ENCODE results near the gene CWC27. TPM values are rescaled to one million over a fixed set of nuclear protein-coding genes. Genes with fewer than 3 reads are reported as not detected.
"Not testable (repeated sequence)": the region's sequence is repeated elsewhere in the genome, so short reads cannot be mapped to it uniquely, and the experiment has no call there.

CWC27 gene
- total RNA-seq, 1 donor from 2014 or later = 56.6 TPM

GRCh38 chr5:64899838-64900237 is 131.1 kb downstream of the CWC27 start:
- TF ChIP-seq CTCF (IDR thresholded peaks at IDR 0.05) (no peak), EZH2phosphoT487 (IDR thresholded peaks at IDR 0.05) (no peak), EZH2 (IDR thresholded peaks at IDR 0.05) (no peak)
- no peak for DNase-seq (ENCODE audit: low spot score)
- no peak overlapping the region for H3K9ac ChIP-seq
- no peaks in the 10 kb centered on the region for H3K36me3 ChIP-seq
- H3K4me3 Mint-ChIP-seq = no peak overlapping the region
- H3K9me3 Mint-ChIP-seq = no peaks in the 10 kb centered on the region
- no peaks in the 10 kb centered on the region for H3K4me1 Mint-ChIP-seq
- no peaks in the 10 kb centered on the region for H3K79me2 ChIP-seq (ENCODE audit: low read depth)
- no peaks in the 10 kb centered on the region for H3K4me1 ChIP-seq
- no peaks in the 10 kb centered on the region for H4K20me1 ChIP-seq (ENCODE audit: low read depth)
- H3K27ac ChIP-seq = no peak overlapping the region
- H3K27ac Mint-ChIP-seq = no peak overlapping the region
- H3K27me3 ChIP-seq = no peaks in the 10 kb centered on the region
- H3K9me3 ChIP-seq (ENCODE audit: low read depth) = no peaks in the 10 kb centered on the region
- H2AFZ ChIP-seq (replicated peaks) = no peak overlapping the region
- no peak overlapping the region for H3K4me2 ChIP-seq
- no peak overlapping the region for H3K4me3 ChIP-seq
- peaks cover 2% of the 10 kb centered on the region for H3K36me3 Mint-ChIP-seq
- no peaks in the 10 kb centered on the region for H3F3A ChIP-seq (ENCODE audit: low read depth)
- no peaks in the 10 kb centered on the region for H3K27me3 Mint-ChIP-seq (ENCODE audit: insufficient read depth, low read depth)

- no peak for DNase-seq (ENCODE audit: low spot score)
- TF ChIP-seq EZH2 (IDR thresholded peaks at IDR 0.05) (no peak), CTCF (IDR thresholded peaks at IDR 0.05) (no peak), EZH2phosphoT487 (IDR thresholded peaks at IDR 0.05) (no peak)
- Histone ChIP-seq H3K9ac (no peak overlapping the region), H3K4me1 (no peaks in the 10 kb centered on the region), H3K27ac (no peak overlapping the region), H3K27me3 (no peaks in the 10 kb centered on the region), H3F3A (ENCODE audit: low read depth) (no peaks in the 10 kb centered on the region), H3K4me2 (no peak overlapping the region), H4K20me1 (ENCODE audit: low read depth) (no peaks in the 10 kb centered on the region), H3K79me2 (ENCODE audit: low read depth) (no peaks in the 10 kb centered on the region), H3K36me3 (no peaks in the 10 kb centered on the region), H3K4me3 (no peak overlapping the region), H3K9me3 (ENCODE audit: low read depth) (no peaks in the 10 kb centered on the region), H2AFZ (replicated peaks) (no peak overlapping the region)
- Mint-ChIP-seq H3K9me3 (peaks cover under 1% of the 10 kb centered on the region), H3K4me3 (no peak overlapping the region), H3K4me1 (no peaks in the 10 kb centered on the region), H3K27me3 (ENCODE audit: insufficient read depth, low read depth) (no peaks in the 10 kb centered on the region), H3K36me3 (peaks cover 2% of the 10 kb centered on the region), H3K27ac (no peak overlapping the region)
Observed at GRCh38 chr5:64900618-64901017, 131.9 kb downstream of the CWC27 start.

- not testable (repeated sequence) for H3F3A ChIP-seq (ENCODE audit: low read depth); H3K9me3 ChIP-seq (ENCODE audit: low read depth); H3K4me2 ChIP-seq; H3K4me3 Mint-ChIP-seq; H3K4me1 Mint-ChIP-seq; H3K27me3 ChIP-seq; H3K4me1 ChIP-seq; DNase-seq (ENCODE audit: low spot score); H3K36me3 Mint-ChIP-seq; H3K9ac ChIP-seq; H3K4me3 ChIP-seq; H3K27ac Mint-ChIP-seq; H4K20me1 ChIP-seq (ENCODE audit: low read depth); H3K79me2 ChIP-seq (ENCODE audit: low read depth); H3K27ac ChIP-seq; H2AFZ ChIP-seq (replicated peaks); H3K27me3 Mint-ChIP-seq (ENCODE audit: insufficient read depth, low read depth); H3K36me3 ChIP-seq
- peaks cover 24% of the 10 kb centered on the region for H3K9me3 Mint-ChIP-seq
Observed at GRCh38 chr5:64907399-64907798, 138.7 kb downstream of the CWC27 start.

- peaks cover 6% of the 10 kb centered on the region for H3K36me3 Mint-ChIP-seq
- Histone ChIP-seq H3K9me3 (ENCODE audit: low read depth) (no peaks in the 10 kb centered on the region), H4K20me1 (ENCODE audit: low read depth) (no peaks in the 10 kb centered on the region), H3K27me3 (no peaks in the 10 kb centered on the region), H3K27ac (no peak overlapping the region), H3K4me1 (no peaks in the 10 kb centered on the region), H3F3A (ENCODE audit: low read depth) (no peaks in the 10 kb centered on the region), H3K79me2 (ENCODE audit: low read depth) (no peaks in the 10 kb centered on the region), H3K36me3 (no peaks in the 10 kb centered on the region), H3K9ac (no peak overlapping the region), H2AFZ (replicated peaks) (no peak overlapping the region), H3K4me3 (no peak overlapping the region), H3K4me2 (no peak overlapping the region)
- no peak overlapping the region for H3K27ac Mint-ChIP-seq
- H3K9me3 Mint-ChIP-seq = peaks cover 8% of the 10 kb centered on the region
- H3K27me3 Mint-ChIP-seq (ENCODE audit: insufficient read depth, low read depth) = no peaks in the 10 kb centered on the region
- no peak overlapping the region for H3K4me3 Mint-ChIP-seq
- no peaks in the 10 kb centered on the region for H3K4me1 Mint-ChIP-seq
- no peak for TF ChIP-seq EZH2 (IDR thresholded peaks at IDR 0.05)
- TF ChIP-seq CTCF (IDR thresholded peaks at IDR 0.05) = no peak
- no peak for TF ChIP-seq EZH2phosphoT487 (IDR thresholded peaks at IDR 0.05)
- no peak for DNase-seq (ENCODE audit: low spot score)
Observed at GRCh38 chr5:64914396-64914795, 145.7 kb downstream of the CWC27 start.
